ENCODE measurements around the gene AQP10.
"Not testable (repeated sequence)": the region's sequence is repeated elsewhere in the genome, so short reads cannot be mapped to it uniquely, and the experiment has no call there.

DNA sequence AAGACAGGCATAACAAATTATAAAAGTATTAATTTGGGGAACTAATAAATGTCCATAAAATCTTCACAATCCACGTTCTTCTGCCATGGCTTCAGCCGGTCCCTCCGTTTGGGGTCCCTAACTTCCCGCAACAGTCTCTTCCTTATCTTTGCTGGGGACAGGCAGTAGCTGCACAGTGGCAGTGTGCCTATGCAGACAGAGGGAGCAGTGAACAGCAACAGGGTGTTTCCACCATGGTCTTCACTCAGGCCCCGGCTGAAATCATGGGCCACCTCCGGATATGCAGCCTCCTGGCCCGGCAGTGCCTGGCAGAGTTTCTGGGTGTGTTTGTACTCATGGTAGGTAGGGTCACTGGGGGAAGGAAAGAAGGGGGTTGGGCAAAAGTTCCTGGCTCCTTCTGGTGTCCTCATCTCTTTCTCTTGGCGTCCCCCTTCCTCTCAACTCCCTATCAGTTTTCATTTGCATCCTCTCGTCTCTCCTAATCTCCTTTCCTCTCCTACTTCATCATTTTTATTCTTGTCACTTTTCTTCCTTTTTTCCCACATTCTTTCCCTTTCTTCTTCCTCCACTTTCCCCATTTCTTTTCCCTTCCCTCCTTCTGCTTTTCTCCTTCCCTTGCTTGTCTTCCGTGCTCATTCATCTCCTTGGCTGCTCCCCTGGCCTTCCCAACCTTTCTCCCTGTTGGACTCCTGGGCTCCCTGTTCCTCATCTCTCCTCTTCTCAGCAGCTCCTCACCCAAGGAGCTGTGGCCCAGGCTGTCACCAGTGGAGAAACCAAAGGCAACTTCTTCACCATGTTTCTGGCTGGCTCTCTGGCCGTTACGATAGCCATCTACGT lies 8.4 kb upstream of the AQP10 start:
- not testable (repeated sequence) for TF ChIP-seq POLR2AphosphoS5 (IDR thresholded peaks at IDR 0.05; ENCODE audit: borderline replicate concordance, low read depth, low read length); EZH2 (IDR thresholded peaks at IDR 0.05)

All from SK-N-MC (cell line).